Measurements from ENCODE around the gene FBXW4.

The FBXW4 gene

GRCh38 chr10:101578803-101579515, 116.0 kb downstream of the FBXW4 start:
- no peak for DNase-seq

GRCh38 chr10:101578192-101578591, 116.8 kb downstream of the FBXW4 start:
- DNase-seq = no peak

DNA sequence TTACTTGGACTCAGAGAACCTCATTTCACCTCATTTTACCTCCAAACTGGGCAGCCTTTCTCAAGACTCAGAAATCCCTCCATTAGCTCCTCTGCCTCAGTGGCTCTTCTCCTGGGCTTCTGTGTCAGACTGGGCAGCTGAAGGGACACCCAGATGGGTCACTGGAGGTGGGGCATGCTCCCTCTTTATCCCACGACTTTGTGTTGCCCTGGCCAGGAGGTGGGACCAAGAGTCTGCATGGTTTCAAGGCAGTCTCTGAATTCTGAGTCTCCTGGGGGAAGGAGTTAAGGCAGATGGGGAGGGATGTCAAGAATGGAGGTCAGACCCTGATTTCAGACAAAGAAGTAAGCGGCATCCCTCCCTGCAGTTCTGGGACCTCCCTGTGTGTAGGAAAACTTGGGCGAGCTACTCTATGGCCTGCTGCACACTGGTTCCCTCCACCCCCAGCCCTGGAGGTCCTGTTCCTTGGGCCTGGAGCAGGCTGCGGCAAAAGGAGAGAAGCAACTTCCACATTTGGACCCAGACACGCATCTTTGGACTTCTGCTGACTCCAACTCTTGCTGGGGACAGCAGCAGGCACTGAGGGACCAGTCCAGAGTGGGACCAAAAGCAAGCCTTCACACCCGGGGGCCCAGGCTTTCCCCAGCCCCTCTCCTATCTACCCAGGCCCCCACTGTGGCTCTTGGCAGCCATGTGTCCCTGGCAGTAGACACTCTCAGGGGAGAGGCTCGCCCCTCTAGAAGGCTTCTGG, 117.7 kb downstream of the FBXW4 start:
- DNase-seq = no peak

DNA sequence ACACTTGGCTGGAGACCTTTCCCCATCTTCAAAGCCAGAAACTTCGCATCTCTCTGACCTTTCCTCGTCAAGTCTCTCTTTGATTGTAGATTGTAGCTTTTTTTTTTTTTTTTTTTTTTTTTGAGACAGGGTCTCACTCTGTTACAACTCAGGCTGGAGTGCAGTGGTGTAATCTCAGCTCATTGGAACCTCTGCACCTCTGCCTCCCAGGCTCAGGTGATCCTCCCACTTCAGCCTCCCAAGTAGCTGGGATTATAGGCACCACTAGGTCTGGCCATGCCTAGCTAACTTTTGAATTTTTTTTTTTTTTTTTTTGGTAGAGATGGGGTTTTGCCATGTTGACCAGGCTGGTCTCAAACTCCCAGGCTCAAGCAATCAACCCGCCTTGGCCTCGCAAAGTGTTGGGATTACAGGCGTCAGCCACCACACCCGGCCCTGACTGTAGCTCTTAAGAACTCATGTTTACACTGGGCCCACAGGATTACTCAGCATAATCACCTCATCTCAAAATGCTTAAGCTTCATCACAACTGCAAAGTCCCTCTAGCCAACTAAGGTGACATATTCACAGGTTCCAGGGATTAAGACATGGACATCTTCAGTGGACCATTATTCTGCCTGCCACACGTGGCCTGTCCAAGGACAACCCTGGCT, 118.6 kb downstream of the FBXW4 start:
- DNase-seq = no peak

- no peak for DNase-seq
Measured at GRCh38 chr10:101575580-101576210, 119.3 kb downstream of the FBXW4 start.

- DNase-seq = no peak
Measured at GRCh38 chr10:101575091-101575490, 119.9 kb downstream of the FBXW4 start.

DNA sequence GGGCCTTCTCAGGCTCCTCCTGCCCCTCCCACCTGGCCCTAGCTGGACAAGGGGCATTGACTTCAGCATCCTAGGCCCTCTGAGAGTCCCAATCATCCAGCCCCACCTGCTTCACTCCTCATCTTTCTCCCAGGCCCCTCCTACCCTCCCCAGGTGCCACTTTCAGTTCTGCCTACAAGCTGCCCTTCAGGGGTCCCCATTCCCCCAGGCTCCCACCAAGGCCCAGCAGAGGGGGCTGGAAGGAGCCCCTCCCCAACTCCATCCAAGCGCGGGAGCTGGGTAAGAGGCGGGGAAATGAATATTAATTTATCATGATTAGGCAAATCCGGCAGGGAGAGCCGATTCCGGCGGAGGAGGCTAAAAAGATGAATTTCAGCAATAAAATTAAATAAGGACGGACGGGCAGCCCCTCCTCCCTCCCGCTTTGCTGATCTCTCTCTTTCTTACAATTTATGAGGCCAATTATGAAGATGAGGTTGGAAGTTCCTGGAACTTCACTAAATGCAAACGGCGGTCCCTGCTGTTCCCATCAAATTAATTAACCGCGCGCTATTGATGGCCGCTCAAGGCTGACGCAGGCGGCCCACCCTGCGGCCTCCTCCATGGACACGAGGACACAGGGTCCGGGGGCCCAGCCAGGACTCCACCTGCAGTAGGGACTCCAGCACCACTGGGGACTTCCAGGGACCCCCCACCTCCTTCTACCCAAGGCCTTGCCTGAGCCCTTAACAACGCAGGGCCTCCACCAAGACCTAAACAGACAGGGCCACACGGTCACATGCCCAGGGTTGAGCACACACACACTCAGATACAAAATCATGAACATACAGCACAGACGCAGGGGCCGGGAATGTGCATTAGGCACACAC, 120.9 kb downstream of the FBXW4 start:
- no peak for DNase-seq

GRCh38 chr10:101572785-101573184, 122.2 kb downstream of the FBXW4 start:
- no peak for DNase-seq

DNA sequence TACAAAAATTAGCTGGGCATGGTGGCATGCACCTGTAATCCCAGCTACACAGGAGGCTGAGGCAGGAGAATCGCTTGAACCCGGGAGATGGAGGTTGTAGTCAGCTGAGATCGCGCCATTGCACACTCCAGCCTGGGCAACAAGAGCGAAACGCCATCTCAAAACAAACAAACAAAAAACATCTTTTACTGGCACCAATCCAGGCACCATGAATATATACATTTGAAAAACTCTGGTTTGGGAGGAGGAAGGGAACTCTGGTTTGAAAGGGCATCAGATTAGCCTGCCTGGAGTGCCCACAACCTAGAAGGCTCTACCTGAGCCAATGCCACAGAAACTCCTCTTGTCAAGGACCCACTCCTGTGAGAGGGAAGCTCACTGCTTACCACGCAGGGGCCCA, 122.8 kb downstream of the FBXW4 start:
- no peak for DNase-seq

GRCh38 chr10:101571271-101571925, 123.6 kb downstream of the FBXW4 start:
- no peak for DNase-seq

GRCh38 chr10:101570428-101571270, 124.3 kb downstream of the FBXW4 start:
- no peak for DNase-seq

- DNase-seq = peak; percentile 68
Measured at GRCh38 chr10:101569622-101570427, 125.1 kb downstream of the FBXW4 start.

DNA sequence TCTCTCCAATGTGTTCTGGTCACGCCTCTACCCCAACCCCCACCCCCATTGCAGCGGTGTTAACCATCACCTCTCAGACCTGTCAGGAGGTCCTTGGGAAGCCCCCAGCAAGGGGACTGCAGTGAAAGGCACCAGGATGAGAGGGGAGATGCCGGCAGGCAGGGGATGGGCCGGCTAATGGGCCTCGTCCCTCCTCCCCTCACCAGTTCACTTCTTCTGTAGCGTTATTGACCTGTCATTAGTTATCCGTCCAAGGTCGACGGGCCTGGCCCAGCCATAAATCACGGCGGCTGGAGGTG, 125.7 kb downstream of the FBXW4 start:
- no peak for DNase-seq

GRCh38 chr10:101568054-101568745, 126.8 kb downstream of the FBXW4 start:
- no peak for DNase-seq

DNA sequence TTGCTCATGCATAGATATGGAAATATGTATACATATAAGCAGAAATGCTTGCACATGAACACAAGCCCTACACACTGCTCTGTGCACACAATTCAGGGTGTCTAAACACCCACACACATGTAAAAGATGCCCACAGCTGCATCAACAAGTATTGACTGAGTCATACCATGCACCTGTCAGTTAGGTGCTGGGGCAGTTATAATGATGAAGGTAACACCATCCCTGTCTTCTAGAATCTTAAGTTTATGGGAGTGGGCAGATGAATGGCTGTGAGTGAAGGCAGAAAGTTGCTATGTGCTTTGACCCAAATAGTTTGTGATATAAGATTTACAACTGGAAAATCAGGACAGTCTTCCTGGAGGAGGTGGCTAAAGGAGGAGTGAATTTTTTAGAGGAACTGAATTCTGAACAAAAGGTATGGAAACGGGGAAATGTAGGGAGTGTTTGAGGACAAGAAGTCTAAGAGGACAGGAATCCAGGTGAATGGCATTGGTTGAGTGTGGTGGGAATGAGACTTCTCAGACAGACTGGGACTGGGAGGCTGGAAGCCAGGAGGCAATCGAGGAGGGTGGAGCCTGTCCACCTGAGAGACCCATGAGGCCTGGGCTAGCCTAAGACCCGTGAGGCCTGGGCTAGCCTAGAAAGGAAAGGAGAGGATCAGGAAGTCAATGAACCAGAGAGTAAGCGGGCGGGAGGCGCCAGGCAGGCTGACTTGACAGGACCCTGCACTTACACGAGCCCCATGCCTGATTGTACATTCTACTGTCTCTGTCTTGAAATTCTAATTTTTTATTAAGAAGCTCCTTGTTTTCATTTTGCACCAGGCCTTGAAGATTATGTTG, 127.6 kb downstream of the FBXW4 start:
- no peak for DNase-seq

GRCh38 chr10:101566333-101567164, 128.4 kb downstream of the FBXW4 start:
- no peak for DNase-seq

DNA sequence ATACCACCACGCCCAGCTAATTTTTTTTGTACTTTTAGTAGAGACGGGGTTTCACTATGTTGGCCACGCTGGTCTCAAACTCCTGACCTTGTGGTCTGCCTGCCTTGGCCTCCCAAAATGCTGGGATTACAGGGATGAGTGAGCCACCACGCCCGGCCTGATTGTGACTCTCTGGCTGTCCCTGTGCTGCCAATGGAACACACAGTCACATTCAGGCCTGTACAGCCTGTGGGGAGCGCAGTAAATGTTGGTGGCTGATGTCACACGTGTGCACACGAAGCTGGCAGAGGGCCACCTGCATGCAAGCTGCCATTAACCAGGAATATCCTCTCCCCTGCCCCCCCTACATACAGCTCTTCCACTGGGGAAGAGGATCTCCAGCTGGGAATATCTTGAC, 129.0 kb downstream of the FBXW4 start:
- no peak for DNase-seq

Data from NCI-H226 (cell line).